GM23248 (cell line): ENCODE results near the gene R3HDM2.
"Not testable (repeated sequence)": the region's sequence is repeated elsewhere in the genome, so short reads cannot be mapped to it uniquely, and the experiment has no call there.

Experiments
- EZH2 ChIP-seq: fragments of 200-600 bp; sonication (generic); IDR thresholded peaks from 2 replicates; pipeline ENCODE4 v1.6.1; 2018; ENCODE audit warnings: antibody characterized with exemption, mild to moderate bottlenecking; ENCODE audit not compliant: insufficient read depth, poor library complexity, severe bottlenecking
- EZH2phosphoT487 ChIP-seq: fragments of 200-600 bp; sonication (generic); IDR thresholded peaks from 2 replicates; pipeline ENCODE4 v1.6.1; 2018; ENCODE audit warnings: antibody characterized with exemption, moderate library complexity, mild to moderate bottlenecking, low read depth; ENCODE audit not compliant: insufficient read depth

DNA sequence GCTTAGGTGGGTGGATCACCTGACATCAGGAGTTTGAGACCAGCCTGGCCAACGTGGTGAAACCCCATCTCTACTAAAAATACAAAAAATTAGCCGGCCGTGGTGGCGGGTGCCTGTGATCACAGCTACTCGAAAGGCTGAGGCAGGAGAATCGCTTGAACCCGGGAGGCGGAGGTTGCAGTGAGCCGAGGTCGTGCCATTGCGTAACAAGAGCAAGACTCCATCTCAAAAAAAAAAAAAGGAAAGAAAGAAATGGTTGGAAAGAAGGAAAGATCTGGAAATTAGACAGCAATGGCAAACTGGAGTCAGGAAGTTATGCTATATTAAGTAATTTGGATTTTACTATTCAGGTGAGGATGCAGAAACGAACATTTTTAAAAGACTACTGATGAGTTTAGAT is 148.8 kb downstream of the R3HDM2 start:
- TF ChIP-seq EZH2, EZH2phosphoT487: not testable (repeated sequence)
